A549 (cell line): Measurements from ENCODE around the gene ADCY3.

ENCODE experiments used
- BHLHE40 ChIP-seq: IDR thresholded peaks from 2 replicates; pipeline ENCODE4 v1.6.1; 2012; ENCODE audit warnings: low read depth, low read length, inconsistent platforms
- CBX8 ChIP-seq: fragments of 200-600 bp; sonication (generic); IDR thresholded peaks from 2 replicates; pipeline ENCODE4 v1.6.1; 2016
- CTCF ChIP-seq: fragments of >200 bp; sonication (Bioruptor Twin); formaldehyde crosslinking; IDR thresholded peaks from 3 replicates; pipeline ENCODE4 v1.5.1; 2016
- HMGXB4 ChIP-seq: fragments of 250-450 bp; sonication (Bioruptor Pico); IDR thresholded peaks from 2 replicates; pipeline ENCODE4 v1.5.0; 2021; ENCODE audit warnings: mild to moderate bottlenecking, moderate library complexity, borderline replicate concordance
- JUN ChIP-seq, 2 experiments: fragments of >200 bp; sonication (Bioruptor Twin); formaldehyde crosslinking; IDR thresholded peaks; 2 replicates in 1 of 2; 3 replicates in 1 of 2; pipeline ENCODE4 v1.6.1; 2016 to 2017
- PHF8 ChIP-seq: fragments of 200-600 bp; sonication (generic); IDR thresholded peaks from 2 replicates; pipeline ENCODE4 v1.6.1; 2016; ENCODE audit warnings: low read depth, mild to moderate bottlenecking, antibody characterized with exemption, moderate library complexity, borderline replicate concordance
- POLR2A ChIP-seq: IDR thresholded peaks from 2 replicates; pipeline ENCODE4 v1.6.1; 2012; ENCODE audit warnings: mild to moderate bottlenecking, low read length
- RCOR1 ChIP-seq: fragments of 150-350 bp; IDR thresholded peaks from 2 replicates; pipeline ENCODE4 v1.6.1; 2014; ENCODE audit warnings: antibody characterized with exemption, low read length, low read depth
- TF ChIP-seq, protein P1 (sequence below): IDR thresholded peaks from 2 replicates; pipeline ENCODE4 v1.6.1; 2012

DNA sequence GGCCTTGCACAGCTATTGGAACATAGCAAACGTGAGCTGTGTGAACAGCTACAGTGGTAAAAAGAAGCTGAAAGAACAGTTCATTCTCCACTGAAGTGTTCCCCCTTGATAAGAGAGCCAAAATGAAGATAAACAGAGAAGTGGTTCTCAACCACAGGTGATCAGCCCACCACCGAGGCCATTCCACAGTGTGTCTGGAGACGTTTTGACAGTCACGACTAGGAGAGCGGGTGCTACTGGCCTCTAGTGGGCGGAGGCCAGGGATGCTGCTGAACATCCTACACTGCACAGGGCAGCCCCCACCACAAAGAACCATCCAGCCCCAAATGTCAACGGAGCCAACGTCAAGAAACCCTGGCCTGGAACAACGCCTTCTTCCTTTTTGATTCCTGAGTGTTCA is 38.4 kb downstream of the ADCY3 start:
- TF ChIP-seq JUN (IDR thresholded peaks at IDR 0.05) (no peak), RCOR1 (no peak), CTCF (no peak), CBX8 (no peak), PHF8 (no peak), HMGXB4 (CRISPR knock-in tag) (no peak), BHLHE40 (no peak), POLR2A (no peak)
- TF ChIP-seq, protein P1, sequence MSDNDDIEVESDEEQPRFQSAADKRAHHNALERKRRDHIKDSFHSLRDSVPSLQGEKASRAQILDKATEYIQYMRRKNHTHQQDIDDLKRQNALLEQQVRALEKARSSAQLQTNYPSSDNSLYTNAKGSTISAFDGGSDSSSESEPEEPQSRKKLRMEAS, result no peak
